Thyroid gland (tissue), 4 donors: ENCODE measurements around the gene EFNA5.

Experiments used
- POLR2A ChIP-seq, 2 donors: fragments of 450-650 bp; IDR thresholded peaks; one replicate each; pipeline ENCODE4 v1.6.1; 2017; ENCODE audit warnings: antibody characterized with exemption in 2 of 2, mild to moderate bottlenecking in 2 of 2, moderate library complexity in 1 of 2
- TF ChIP-seq, protein P1 (sequence below), 6 experiments: fragments of 200-600 bp in 3 of 6; fragments of 450-650 bp in 3 of 6; sonication (generic) in 3 of 6; IDR thresholded peaks; one replicate each; pipeline ENCODE4 v1.5.1; 2016 to 2019; ENCODE audit warnings: antibody characterized with exemption in 6 of 6, mild to moderate bottlenecking in 2 of 6, inconsistent platforms in 1 of 6, moderate library complexity in 1 of 6

DNA sequence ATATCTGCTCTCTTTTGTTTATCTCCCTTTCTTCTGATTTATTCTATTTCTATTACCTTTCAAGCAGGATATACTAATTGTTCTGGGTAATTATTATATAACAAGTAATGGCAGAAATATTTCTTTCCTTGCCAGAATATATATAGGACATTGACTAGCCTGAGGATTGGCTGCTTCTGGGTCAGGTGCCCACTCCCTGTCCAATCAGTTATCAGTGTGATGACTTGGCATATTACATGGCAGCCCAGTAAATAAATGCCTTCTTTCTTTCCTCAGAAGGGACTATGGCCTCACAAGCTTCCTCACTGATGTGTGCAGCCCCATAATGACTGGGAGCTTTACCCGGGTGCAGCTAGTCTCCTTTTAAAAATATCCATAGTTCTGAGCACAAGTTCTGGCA is 301.1 kb downstream of the EFNA5 start:
- TF ChIP-seq, protein P1, sequence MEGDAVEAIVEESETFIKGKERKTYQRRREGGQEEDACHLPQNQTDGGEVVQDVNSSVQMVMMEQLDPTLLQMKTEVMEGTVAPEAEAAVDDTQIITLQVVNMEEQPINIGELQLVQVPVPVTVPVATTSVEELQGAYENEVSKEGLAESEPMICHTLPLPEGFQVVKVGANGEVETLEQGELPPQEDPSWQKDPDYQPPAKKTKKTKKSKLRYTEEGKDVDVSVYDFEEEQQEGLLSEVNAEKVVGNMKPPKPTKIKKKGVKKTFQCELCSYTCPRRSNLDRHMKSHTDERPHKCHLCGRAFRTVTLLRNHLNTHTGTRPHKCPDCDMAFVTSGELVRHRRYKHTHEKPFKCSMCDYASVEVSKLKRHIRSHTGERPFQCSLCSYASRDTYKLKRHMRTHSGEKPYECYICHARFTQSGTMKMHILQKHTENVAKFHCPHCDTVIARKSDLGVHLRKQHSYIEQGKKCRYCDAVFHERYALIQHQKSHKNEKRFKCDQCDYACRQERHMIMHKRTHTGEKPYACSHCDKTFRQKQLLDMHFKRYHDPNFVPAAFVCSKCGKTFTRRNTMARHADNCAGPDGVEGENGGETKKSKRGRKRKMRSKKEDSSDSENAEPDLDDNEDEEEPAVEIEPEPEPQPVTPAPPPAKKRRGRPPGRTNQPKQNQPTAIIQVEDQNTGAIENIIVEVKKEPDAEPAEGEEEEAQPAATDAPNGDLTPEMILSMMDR (IDR thresholded peaks at IDR 0.05): no peak
- no peak for TF ChIP-seq POLR2A (IDR thresholded peaks at IDR 0.05)
